ENCODE data around the gene TAS2R4. TPM values are rescaled to one million over a fixed set of nuclear protein-coding genes. Genes with fewer than 3 reads are reported as not detected.

Gene TAS2R4
- polyA plus RNA-seq (0.24 to 0.73 TPM (median 0.68 TPM) in 3 replicates), polyA minus RNA-seq (0.52 to 7.1 TPM (median 4.8 TPM) in 3 replicates)
- polyA plus RNA-seq (2011; ENCODE audit: low read depth), result 1.8 TPM
- polyA plus RNA-seq (2011; cell fraction: cytosol; rRNA removed), result not detected in 2 replicates
- 3.5 and 4.0 TPM in 2 replicates for polyA plus RNA-seq (2011; cell fraction: nucleus; rRNA removed)
- 0.16 and 0.86 TPM in 2 replicates for polyA plus RNA-seq (2012; ENCODE audit: low replicate concordance)
- not detected for polyA minus RNA-seq (2011; cell fraction: cytosol; rRNA and poly(A)+ RNA removed)
- polyA minus RNA-seq (2011; cell fraction: nucleus; rRNA and poly(A)+ RNA removed), result 6.5 and 12.1 TPM in 2 replicates

- no peaks in the 10 kb centered on the region for H3K4me1 ChIP-seq (ENCODE audit: control insufficient read depth, extremely low read depth, insufficient read depth, low read length)
- dilution Hi-C loops (cut with MboI; ENCODE audit: extremely low pct_ligation_motif_present, low sequenced_read_pairs), result no loop called here
- no peaks in the 10 kb centered on the region for H3K9me1 ChIP-seq (ENCODE audit: control insufficient read depth, extremely low read depth, insufficient read depth, low read length)
- peaks cover 3 to 8% of the 10 kb centered on the region in 2 experiments for H3K36me3 ChIP-seq (ENCODE audit: control insufficient read depth in 2 of 2, extremely low read depth in 1 of 2, insufficient read depth in 2 of 2, low read length in 2 of 2)
- no peak within 1 kb of the TSS for H2AFZ ChIP-seq (ENCODE audit: control insufficient read depth, low read length)
- H3K79me2 ChIP-seq (ENCODE audit: control insufficient read depth, insufficient read depth, low read length), result no peaks in the 10 kb centered on the region
- H4K20me1 ChIP-seq (ENCODE audit: control insufficient read depth, extremely low read depth, insufficient read depth, low read length), result no peaks in the 10 kb centered on the region
- H3K27me3 ChIP-seq (ENCODE audit: control insufficient read depth, extremely low read depth, insufficient read depth, low read length), result no peaks in the 10 kb centered on the region
- H3K9me3 ChIP-seq (ENCODE audit: control insufficient read depth, low read depth, low read length), result no peaks in the 10 kb centered on the region
- H3K27ac ChIP-seq (ENCODE audit: control insufficient read depth, insufficient read depth, low read length), result no peak within 1 kb of the TSS
- DNase-seq (ENCODE audit: low read depth, low spot score), result no peak
- no peak within 1 kb of the TSS for H3K9ac ChIP-seq (ENCODE audit: control insufficient read depth, extremely low read depth, insufficient read depth, low read length)
- TF ChIP-seq CTCF (optimal IDR thresholded peaks at IDR 0.05 in 1 of 3, IDR thresholded peaks at IDR 0.05 in 1 of 3, conservative IDR thresholded peaks at IDR 0.05 in 1 of 3; ENCODE audit: extremely low read depth in 1 of 3, insufficient read depth in 2 of 3, low read length in 3 of 3) (no peak), EZH2 (IDR thresholded peaks at IDR 0.05; ENCODE audit: low read length) (no peak)
- no peak for FAIRE-seq
- no peak within 1 kb of the TSS for H3K4me2 ChIP-seq (ENCODE audit: control insufficient read depth, extremely low read depth, insufficient read depth, low read depth, low read length)
- no peak within 1 kb of the TSS for H3K4me3 ChIP-seq (ENCODE audit: control insufficient read depth in 2 of 3, extremely low read depth in 1 of 3, insufficient read depth in 2 of 3, low read depth in 1 of 3, low read length in 3 of 3)
Observed at GRCh38 chr7:141776374-141776773, at the start of gene TAS2R4. Gene TAS2R4 (plus strand): TSS chr7:141776674. CDS start chr7:141778489, 1,815 bp downstream.

- Histone ChIP-seq H3K4me2 (ENCODE audit: control insufficient read depth, extremely low read depth, insufficient read depth, low read depth, low read length) (no peak overlapping the region), H3K79me2 (ENCODE audit: control insufficient read depth, insufficient read depth, low read length) (no peaks in the 10 kb centered on the region), H3K4me1 (ENCODE audit: control insufficient read depth, extremely low read depth, insufficient read depth, low read length) (no peaks in the 10 kb centered on the region), H2AFZ (ENCODE audit: control insufficient read depth, low read length) (no peak overlapping the region), H4K20me1 (ENCODE audit: control insufficient read depth, extremely low read depth, insufficient read depth, low read length) (no peaks in the 10 kb centered on the region), H3K4me3 (ENCODE audit: control insufficient read depth in 2 of 3, extremely low read depth in 1 of 3, insufficient read depth in 2 of 3, low read depth in 1 of 3, low read length in 3 of 3) (no peak overlapping the region), H3K9ac (ENCODE audit: control insufficient read depth, extremely low read depth, insufficient read depth, low read length) (no peak overlapping the region), H3K27me3 (ENCODE audit: control insufficient read depth, extremely low read depth, insufficient read depth, low read length) (no peaks in the 10 kb centered on the region), H3K36me3 (ENCODE audit: control insufficient read depth in 2 of 2, extremely low read depth in 1 of 2, insufficient read depth in 2 of 2, low read length in 2 of 2) (no peaks in the 10 kb centered on the region), H3K27ac (ENCODE audit: control insufficient read depth, insufficient read depth, low read length) (no peak overlapping the region), H3K9me1 (ENCODE audit: control insufficient read depth, extremely low read depth, insufficient read depth, low read length) (no peaks in the 10 kb centered on the region), H3K9me3 (ENCODE audit: control insufficient read depth, low read depth, low read length) (no peaks in the 10 kb centered on the region)
- TF ChIP-seq EZH2 (IDR thresholded peaks at IDR 0.05; ENCODE audit: low read length) (no peak), CTCF (optimal IDR thresholded peaks at IDR 0.05 in 1 of 3, IDR thresholded peaks at IDR 0.05 in 1 of 3, conservative IDR thresholded peaks at IDR 0.05 in 1 of 3; ENCODE audit: extremely low read depth in 1 of 3, insufficient read depth in 2 of 3, low read length in 3 of 3) (no peak)
- DNase-seq (ENCODE audit: low read depth, low spot score) (no peak), FAIRE-seq (no peak)
- dilution Hi-C loops (cut with MboI; ENCODE audit: extremely low pct_ligation_motif_present, low sequenced_read_pairs), result no loop called here
Observed at GRCh38 chr7:141729020-141729419, 47.5 kb upstream of the TAS2R4 start.

All from keratinocyte (primary cell).